ENCODE results near the gene HOXB2. TPM values are rescaled to one million over a fixed set of nuclear protein-coding genes. Genes with fewer than 3 reads are reported as not detected.

HOXB2 gene
- total and polyA plus RNA-seq, 9 of the 15 experiments (the other 6 are each of a cell fraction or from before 2014, with no cell fraction given): 2.1 to 97.7 (median 21.2) TPM

- TF ChIP-seq, protein P1, sequence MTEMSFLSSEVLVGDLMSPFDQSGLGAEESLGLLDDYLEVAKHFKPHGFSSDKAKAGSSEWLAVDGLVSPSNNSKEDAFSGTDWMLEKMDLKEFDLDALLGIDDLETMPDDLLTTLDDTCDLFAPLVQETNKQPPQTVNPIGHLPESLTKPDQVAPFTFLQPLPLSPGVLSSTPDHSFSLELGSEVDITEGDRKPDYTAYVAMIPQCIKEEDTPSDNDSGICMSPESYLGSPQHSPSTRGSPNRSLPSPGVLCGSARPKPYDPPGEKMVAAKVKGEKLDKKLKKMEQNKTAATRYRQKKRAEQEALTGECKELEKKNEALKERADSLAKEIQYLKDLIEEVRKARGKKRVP (CRISPR knock-in tag; IDR thresholded peaks at IDR 0.05): no peak
- TF ChIP-seq POU5F1 (IDR thresholded peaks at IDR 0.05; ENCODE audit: borderline replicate concordance, low read depth, low read length, partially characterized antibody) (no peak), HOMEZ (CRISPR knock-in tag; IDR thresholded peaks at IDR 0.05) (no peak), MAFF (IDR thresholded peaks at IDR 0.05; ENCODE audit: low read length) (no peak), WHSC1 (IDR thresholded peaks at IDR 0.05; ENCODE audit: low read length) (no peak), ATF1 (CRISPR knock-in tag; IDR thresholded peaks at IDR 0.05) (no peak), ATF1 (tag; IDR thresholded peaks at IDR 0.05) (0 out of 2 replicates have a peak, but pooled peaks have one; percentile 16), ZNF224 (CRISPR knock-in tag; IDR thresholded peaks at IDR 0.05) (no peak), CHD4 (IDR thresholded peaks at IDR 0.05; ENCODE audit: insufficient read depth, insufficient replicate concordance, low read depth, low read length, poor library complexity, severe bottlenecking) (no peak), BCLAF1 (IDR thresholded peaks at IDR 0.05; ENCODE audit: borderline replicate concordance in 1 of 2, control insufficient read depth in 1 of 2, low read depth in 2 of 2, low read length in 1 of 2) (no peak), PCBP1 (IDR thresholded peaks at IDR 0.05; ENCODE audit: low read depth, low read length, poor library complexity, severe bottlenecking) (peak; percentile 32), MNT (conservative IDR thresholded peaks at IDR 0.05) (no peak), ARID1B (IDR thresholded peaks at IDR 0.05) (no peak), HDAC2 (IDR thresholded peaks at IDR 0.05) (no peak), ZBTB1 (CRISPR knock-in tag; IDR thresholded peaks at IDR 0.05; ENCODE audit: borderline replicate concordance, low read depth) (no peak), DACH1 (IDR thresholded peaks at IDR 0.05; ENCODE audit: partially characterized antibody) (no peak)
- TF ChIP-seq, protein P2, sequence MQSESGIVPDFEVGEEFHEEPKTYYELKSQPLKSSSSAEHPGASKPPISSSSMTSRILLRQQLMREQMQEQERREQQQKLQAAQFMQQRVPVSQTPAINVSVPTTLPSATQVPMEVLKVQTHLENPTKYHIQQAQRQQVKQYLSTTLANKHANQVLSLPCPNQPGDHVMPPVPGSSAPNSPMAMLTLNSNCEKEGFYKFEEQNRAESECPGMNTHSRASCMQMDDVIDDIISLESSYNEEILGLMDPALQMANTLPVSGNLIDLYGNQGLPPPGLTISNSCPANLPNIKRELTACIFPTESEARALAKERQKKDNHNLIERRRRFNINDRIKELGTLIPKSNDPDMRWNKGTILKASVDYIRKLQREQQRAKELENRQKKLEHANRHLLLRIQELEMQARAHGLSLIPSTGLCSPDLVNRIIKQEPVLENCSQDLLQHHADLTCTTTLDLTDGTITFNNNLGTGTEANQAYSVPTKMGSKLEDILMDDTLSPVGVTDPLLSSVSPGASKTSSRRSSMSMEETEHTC (IDR thresholded peaks at IDR 0.05): no peak
- TF ChIP-seq, protein P3, sequence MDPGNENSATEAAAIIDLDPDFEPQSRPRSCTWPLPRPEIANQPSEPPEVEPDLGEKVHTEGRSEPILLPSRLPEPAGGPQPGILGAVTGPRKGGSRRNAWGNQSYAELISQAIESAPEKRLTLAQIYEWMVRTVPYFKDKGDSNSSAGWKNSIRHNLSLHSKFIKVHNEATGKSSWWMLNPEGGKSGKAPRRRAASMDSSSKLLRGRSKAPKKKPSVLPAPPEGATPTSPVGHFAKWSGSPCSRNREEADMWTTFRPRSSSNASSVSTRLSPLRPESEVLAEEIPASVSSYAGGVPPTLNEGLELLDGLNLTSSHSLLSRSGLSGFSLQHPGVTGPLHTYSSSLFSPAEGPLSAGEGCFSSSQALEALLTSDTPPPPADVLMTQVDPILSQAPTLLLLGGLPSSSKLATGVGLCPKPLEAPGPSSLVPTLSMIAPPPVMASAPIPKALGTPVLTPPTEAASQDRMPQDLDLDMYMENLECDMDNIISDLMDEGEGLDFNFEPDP (CRISPR knock-in tag; IDR thresholded peaks at IDR 0.05): no peak
Measured at GRCh38 chr17:48541577-48542113, 3.3 kb downstream of the HOXB2 start (continued).
